Mesenchymal stem cell (in vitro differentiated cells and primary cell): ENCODE data around the gene PINK1.

Source experiments
- DNase-seq: peaks from one replicate; pipeline ENCODE4 v3.0.0-alpha.2; 2013
- H2AFZ ChIP-seq: one replicate; pipeline ENCODE4 v1.6.1; 2013; ENCODE audit warnings: low read depth, mild to moderate bottlenecking, control low read depth, inconsistent platforms, low read length, moderate library complexity
- H2AK5ac ChIP-seq: 2 replicates; pipeline ENCODE4 v1.6.1; 2013; ENCODE audit warnings: low read length, moderate library complexity, mild to moderate bottlenecking, inconsistent platforms; ENCODE audit not compliant: severe bottlenecking
- H2BK120ac ChIP-seq: one replicate; pipeline ENCODE4 v1.6.1; 2013; ENCODE audit warnings: low read depth, mild to moderate bottlenecking, inconsistent platforms, low read length, moderate library complexity
- H2BK12ac ChIP-seq, 2 experiments: one replicate each; pipeline ENCODE4 v1.6.1; 2013; ENCODE audit warnings: inconsistent platforms in 2 of 2, low read length in 2 of 2, mild to moderate bottlenecking in 2 of 2, moderate library complexity in 2 of 2, control low read depth in 1 of 2
- H2BK15ac ChIP-seq: one replicate; pipeline ENCODE4 v1.6.1; 2013; ENCODE audit warnings: mild to moderate bottlenecking, low read depth, inconsistent platforms; ENCODE audit not compliant: poor library complexity, severe bottlenecking
- H2BK5ac ChIP-seq: 2 replicates; pipeline ENCODE4 v1.6.1; 2013; ENCODE audit warnings: low read depth, mild to moderate bottlenecking, low read length, control low read depth, inconsistent platforms; ENCODE audit not compliant: poor library complexity, severe bottlenecking
- H3K14ac ChIP-seq, 2 experiments: one replicate each; pipeline ENCODE4 v1.6.1; 2013; ENCODE audit warnings: inconsistent platforms in 2 of 2, low read length in 2 of 2, control low read depth in 1 of 2, mild to moderate bottlenecking in 1 of 2, moderate library complexity in 1 of 2
- H3K18ac ChIP-seq, 2 experiments: one replicate each; pipeline ENCODE4 v1.6.1; 2013; ENCODE audit warnings: inconsistent platforms in 2 of 2, low read length in 2 of 2, control low read depth in 1 of 2, low read depth in 1 of 2, mild to moderate bottlenecking in 1 of 2
- H3K23ac ChIP-seq, 2 experiments: one replicate each; pipeline ENCODE4 v1.6.1; 2013; ENCODE audit warnings: inconsistent platforms in 2 of 2, low read length in 2 of 2, mild to moderate bottlenecking in 2 of 2, moderate library complexity in 2 of 2, control low read depth in 1 of 2
- H3K27ac ChIP-seq: 2 replicates; pipeline ENCODE4 v1.5.1; 2013; ENCODE audit warnings: mild to moderate bottlenecking, moderate library complexity, low read length, control low read depth, inconsistent platforms; ENCODE audit not compliant: poor library complexity, severe bottlenecking
- H3K27me3 ChIP-seq, 2 experiments: 2 replicates each; pipeline versions ENCODE4 v1.6.1 to v1.7.0; 2013; ENCODE audit warnings: low read length in 2 of 2, mild to moderate bottlenecking in 2 of 2, moderate library complexity in 2 of 2, control low read depth in 1 of 2, inconsistent platforms in 1 of 2; ENCODE audit not compliant: control insufficient read depth in 1 of 2, insufficient read depth in 1 of 2
- H3K36me3 ChIP-seq, 2 experiments: 2 replicates each; pipeline versions ENCODE4 v1.6.1 to v1.7.0; 2013; ENCODE audit warnings: low read length in 2 of 2, control low read depth in 1 of 2, inconsistent platforms in 1 of 2, low read depth in 1 of 2, mild to moderate bottlenecking in 1 of 2; ENCODE audit not compliant: insufficient read depth in 2 of 2, control insufficient read depth in 1 of 2
- H3K4ac ChIP-seq, 2 experiments: one replicate each; pipeline ENCODE4 v1.6.1; 2013; ENCODE audit warnings: inconsistent platforms in 2 of 2, low read length in 2 of 2, mild to moderate bottlenecking in 2 of 2, moderate library complexity in 2 of 2, control low read depth in 1 of 2, low read depth in 1 of 2
- H3K4me1 ChIP-seq: 2 replicates; pipeline ENCODE4 v1.6.1; 2013; ENCODE audit warnings: low read depth, low read length, control low read depth; ENCODE audit not compliant: control insufficient read depth, insufficient read depth
- H3K4me2 ChIP-seq: 2 replicates; pipeline ENCODE4 v1.6.1; 2013; ENCODE audit warnings: low read length, mild to moderate bottlenecking, inconsistent platforms; ENCODE audit not compliant: poor library complexity, severe bottlenecking
- H3K4me3 ChIP-seq, 2 experiments: 2 replicates each; pipeline versions ENCODE4 v1.5.1 to v1.7.0; 2013; ENCODE audit warnings: low read length in 2 of 2, mild to moderate bottlenecking in 2 of 2, control low read depth in 1 of 2, low read depth in 1 of 2; ENCODE audit not compliant: insufficient read depth in 1 of 2
- H3K79me1 ChIP-seq: replicated peaks from 2 replicates; pipeline ENCODE4 v1.6.1; 2013; ENCODE audit warnings: mild to moderate bottlenecking, control low read depth, low read length, inconsistent platforms; ENCODE audit not compliant: poor library complexity, severe bottlenecking
- H3K9ac ChIP-seq: 2 replicates; pipeline ENCODE4 v1.7.0; 2013; ENCODE audit warnings: mild to moderate bottlenecking, low read length, moderate library complexity
- H3K9me3 ChIP-seq: 2 replicates; pipeline ENCODE4 v1.7.0; 2013; ENCODE audit warnings: mild to moderate bottlenecking, low read length; ENCODE audit not compliant: control insufficient read depth
- H4K8ac ChIP-seq: one replicate; pipeline ENCODE4 v1.6.1; 2013; ENCODE audit warnings: inconsistent platforms, mild to moderate bottlenecking, low read length, moderate library complexity
- H4K91ac ChIP-seq: one replicate; pipeline ENCODE4 v1.6.1; 2013; ENCODE audit warnings: mild to moderate bottlenecking, low read length, inconsistent platforms
- WGBS: methylation state at CpG from one replicate; pipeline ENCODE4 v1.1.7; 2013; ENCODE audit warnings: mixed read lengths; 5-methylcytosine and 5-hydroxymethylcytosine counted together

Gene PINK1

GRCh38 chr1:20654104-20654690 is 20.9 kb downstream of the PINK1 start:
- no peak overlapping the region for H3K14ac ChIP-seq
- WGBS, result 90% methylated on average over 20 of the region's 20 CpGs

GRCh38 chr1:20657024-20657423 is 23.8 kb downstream of the PINK1 start:
- no peak overlapping the region for H4K91ac ChIP-seq
- H3K9me3 ChIP-seq, result no peaks in the 10 kb centered on the region
- peaks cover 28% of the 10 kb centered on the region for H3K79me1 ChIP-seq
- H4K8ac ChIP-seq, result no peak overlapping the region
- H3K9ac ChIP-seq, result peak overlapping the region; percentile 10
- no peak overlapping the region for H3K4me3 ChIP-seq
- WGBS, result 98% methylated on average over 12 of the region's 12 CpGs
- no peak overlapping the region for H3K27ac ChIP-seq
- peaks cover 61 to 74% of the 10 kb centered on the region in 2 experiments for H3K36me3 ChIP-seq
- no peak overlapping the region for H2BK120ac ChIP-seq
- H2BK12ac ChIP-seq, result no peak overlapping the region
- no peak overlapping the region for H2AK5ac ChIP-seq
- no peak overlapping the region for H2BK5ac ChIP-seq
- peaks cover 4% of the 10 kb centered on the region for H3K4me1 ChIP-seq
- no peak overlapping the region for H3K18ac ChIP-seq
- H2AFZ ChIP-seq, result no peak overlapping the region
- no peak overlapping the region for H3K4ac ChIP-seq
- no peak overlapping the region for H3K14ac ChIP-seq
- no peak overlapping the region for H3K23ac ChIP-seq
- H3K4me2 ChIP-seq, result no peak overlapping the region
- no peak for DNase-seq
- H3K27me3 ChIP-seq, result no peaks in the 10 kb centered on the region
- H2BK15ac ChIP-seq, result no peak overlapping the region

More at GRCh38 chr1:20654104-20654690, 20.9 kb downstream of the PINK1 start:
- Histone ChIP-seq H3K36me3 (peaks cover 80 to 95% of the 10 kb centered on the region in 2 experiments), H3K4me2 (no peak overlapping the region), H3K27ac (no peak overlapping the region), H3K27me3 (no peaks in the 10 kb centered on the region), H2BK120ac (no peak overlapping the region), H3K4me3 (no peak overlapping the region), H3K23ac (no peak overlapping the region), H3K18ac (no peak overlapping the region), H3K4ac (no peak overlapping the region), H4K8ac (peak overlapping the region; percentile 4), H4K91ac (no peak overlapping the region), H3K79me1 (peaks cover 24% of the 10 kb centered on the region), H2BK12ac (no peak overlapping the region), H2BK15ac (no peak overlapping the region), H3K9ac (no peak overlapping the region), H2AK5ac (no peak overlapping the region), H2AFZ (no peak overlapping the region), H3K9me3 (no peaks in the 10 kb centered on the region), H2BK5ac (no peak overlapping the region), H3K4me1 (peaks cover 2% of the 10 kb centered on the region)
- DNase-seq, result no peak

GRCh38 chr1:20658166-20658915 is 25.1 kb downstream of the PINK1 start:
- Histone ChIP-seq H2BK15ac (no peak overlapping the region), H3K9me3 (no peaks in the 10 kb centered on the region), H3K4me3 (no peak overlapping the region), H3K79me1 (peaks cover 26% of the 10 kb centered on the region), H2BK12ac (no peak overlapping the region), H3K18ac (no peak overlapping the region), H3K23ac (no peak overlapping the region), H2AFZ (no peak overlapping the region), H2BK120ac (no peak overlapping the region), H3K4ac (no peak overlapping the region), H3K36me3 (peaks cover 47 to 61% of the 10 kb centered on the region in 2 experiments), H3K9ac (peak overlapping the region; percentile 21), H2AK5ac (no peak overlapping the region), H3K27me3 (no peaks in the 10 kb centered on the region), H3K14ac (no peak overlapping the region), H3K27ac (no peak overlapping the region), H3K4me1 (peaks cover 10% of the 10 kb centered on the region), H4K91ac (no peak overlapping the region), H2BK5ac (no peak overlapping the region), H4K8ac (no peak overlapping the region), H3K4me2 (no peak overlapping the region)
- DNase-seq, result no peak
- 97% methylated on average over 8 of the region's 16 CpGs for WGBS

GRCh38 chr1:20660363-20660762 is 27.1 kb downstream of the PINK1 start:
- Histone ChIP-seq H3K23ac (no peak overlapping the region), H3K27me3 (no peaks in the 10 kb centered on the region), H4K91ac (no peak overlapping the region), H3K14ac (no peak overlapping the region), H3K4me2 (peak overlapping the region; percentile 53), H3K36me3 (peaks cover 27 to 43% of the 10 kb centered on the region in 2 experiments), H4K8ac (no peak overlapping the region), H2BK15ac (no peak overlapping the region), H3K4me1 (peaks cover 10% of the 10 kb centered on the region), H3K27ac (no peak overlapping the region), H3K79me1 (peaks cover 14% of the 10 kb centered on the region), H2BK12ac (no peak overlapping the region), H3K4me3 (peak overlapping the region; percentile 91 to 92), H3K18ac (no peak overlapping the region), H2AK5ac (no peak overlapping the region), H3K4ac (no peak overlapping the region), H2BK120ac (no peak overlapping the region), H2AFZ (no peak overlapping the region), H3K9me3 (no peaks in the 10 kb centered on the region), H2BK5ac (no peak overlapping the region), H3K9ac (peak overlapping the region; percentile 90)
- no peak for DNase-seq
- WGBS, result 34% methylated on average over 3 of the region's 3 CpGs
